NCI-H2081 treated with DMSO at 0.1 percent for 48 hours (cell line): Measurements from ENCODE around the gene ACR.

Experiments used
- DNase-seq: peaks from one replicate; lab custom pipeline; 2025; lab: John Stamatoyannopoulos, UW

ACR gene

GRCh38 chr22:50717709-50718351 lies 20.2 kb upstream of the ACR start:
- DNase-seq: no peak

- DNase-seq: no peak
These were observed 19.7 kb upstream of the ACR start for GRCh38 chr22:50718352-50718709.

- DNase-seq: no peak
These were observed 18.1 kb upstream of the ACR start for GRCh38 chr22:50719814-50720300.

DNA sequence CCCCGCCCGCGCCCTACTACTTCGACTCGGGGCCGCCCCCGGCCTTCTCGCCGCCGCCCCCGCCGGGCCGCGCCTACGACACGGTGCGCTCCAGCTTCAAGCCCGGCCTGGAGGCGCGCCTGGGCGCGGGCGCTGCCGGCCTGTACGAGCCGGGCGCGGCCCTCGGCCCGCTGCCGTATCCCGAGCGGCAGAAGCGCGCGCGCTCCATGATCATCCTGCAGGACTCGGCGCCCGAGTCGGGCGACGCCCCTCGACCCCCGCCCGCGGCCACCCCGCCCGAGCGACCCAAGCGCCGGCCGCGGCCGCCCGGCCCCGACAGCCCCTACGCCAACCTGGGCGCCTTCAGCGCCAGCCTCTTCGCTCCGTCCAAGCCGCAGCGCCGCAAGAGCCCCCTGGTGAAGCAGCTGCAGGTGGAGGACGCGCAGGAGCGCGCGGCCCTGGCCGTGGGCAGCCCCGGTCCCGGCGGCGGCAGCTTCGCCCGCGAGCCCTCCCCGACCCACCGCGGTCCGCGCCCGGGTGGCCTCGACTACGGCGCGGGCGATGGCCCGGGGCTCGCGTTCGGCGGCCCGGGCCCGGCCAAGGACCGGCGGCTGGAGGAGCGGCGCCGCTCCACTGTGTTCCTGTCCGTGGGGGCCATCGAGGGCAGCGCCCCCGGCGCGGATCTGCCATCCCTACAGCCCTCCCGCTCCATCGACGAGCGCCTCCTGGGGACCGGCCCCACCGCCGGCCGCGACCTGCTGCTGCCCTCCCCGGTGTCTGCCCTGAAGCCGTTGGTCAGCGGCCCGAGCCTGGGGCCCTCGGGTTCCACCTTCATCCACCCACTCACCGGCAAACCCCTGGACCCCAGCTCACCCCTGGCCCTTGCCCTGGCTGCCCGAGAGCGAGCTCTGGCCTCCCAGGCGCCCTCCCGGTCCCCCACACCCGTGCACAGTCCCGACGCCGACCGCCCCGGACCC lies 17.4 kb upstream of the ACR start:
- no peak for DNase-seq

DNA sequence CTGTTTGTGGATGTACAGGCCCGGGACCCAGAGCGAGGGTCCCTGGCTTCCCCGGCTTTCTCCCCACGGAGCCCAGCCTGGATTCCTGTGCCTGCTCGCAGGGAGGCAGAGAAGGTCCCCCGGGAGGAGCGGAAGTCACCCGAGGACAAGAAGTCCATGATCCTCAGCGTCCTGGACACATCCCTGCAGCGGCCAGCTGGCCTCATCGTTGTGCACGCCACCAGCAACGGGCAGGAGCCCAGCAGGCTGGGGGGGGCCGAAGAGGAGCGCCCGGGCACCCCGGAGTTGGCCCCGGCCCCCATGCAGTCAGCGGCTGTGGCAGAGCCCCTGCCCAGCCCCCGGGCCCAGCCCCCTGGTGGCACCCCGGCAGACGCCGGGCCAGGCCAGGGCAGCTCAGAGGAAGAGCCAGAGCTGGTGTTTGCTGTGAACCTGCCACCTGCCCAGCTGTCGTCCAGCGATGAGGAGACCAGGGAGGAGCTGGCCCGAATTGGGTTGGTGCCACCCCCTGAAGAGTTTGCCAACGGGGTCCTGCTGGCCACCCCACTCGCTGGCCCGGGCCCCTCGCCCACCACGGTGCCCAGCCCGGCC lies 16.7 kb upstream of the ACR start:
- no peak for DNase-seq

DNA sequence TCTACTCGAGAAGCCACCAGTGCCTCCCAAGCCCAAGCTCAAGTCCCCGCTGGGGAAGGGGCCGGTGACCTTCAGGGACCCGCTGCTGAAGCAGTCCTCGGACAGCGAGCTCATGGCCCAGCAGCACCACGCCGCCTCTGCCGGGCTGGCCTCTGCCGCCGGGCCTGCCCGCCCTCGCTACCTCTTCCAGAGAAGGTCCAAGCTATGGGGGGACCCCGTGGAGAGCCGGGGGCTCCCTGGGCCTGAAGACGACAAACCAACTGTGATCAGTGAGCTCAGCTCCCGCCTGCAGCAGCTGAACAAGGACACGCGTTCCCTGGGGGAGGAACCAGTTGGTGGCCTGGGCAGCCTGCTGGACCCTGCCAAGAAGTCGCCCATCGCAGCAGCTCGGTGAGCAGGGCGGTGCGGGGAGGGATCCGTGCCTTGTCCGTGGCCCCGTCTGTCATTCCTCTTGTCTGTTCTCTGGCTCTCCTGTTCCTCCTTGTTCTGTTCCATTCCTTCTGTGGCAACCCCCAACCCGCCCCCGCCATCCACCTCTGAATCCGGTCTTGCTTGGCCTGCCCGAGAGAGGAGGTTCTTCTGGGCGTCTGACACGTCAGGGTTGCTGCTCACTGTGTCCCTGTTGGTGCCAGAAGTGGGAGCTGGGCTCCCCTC lies 15.8 kb upstream of the ACR start:
- no peak for DNase-seq

DNA sequence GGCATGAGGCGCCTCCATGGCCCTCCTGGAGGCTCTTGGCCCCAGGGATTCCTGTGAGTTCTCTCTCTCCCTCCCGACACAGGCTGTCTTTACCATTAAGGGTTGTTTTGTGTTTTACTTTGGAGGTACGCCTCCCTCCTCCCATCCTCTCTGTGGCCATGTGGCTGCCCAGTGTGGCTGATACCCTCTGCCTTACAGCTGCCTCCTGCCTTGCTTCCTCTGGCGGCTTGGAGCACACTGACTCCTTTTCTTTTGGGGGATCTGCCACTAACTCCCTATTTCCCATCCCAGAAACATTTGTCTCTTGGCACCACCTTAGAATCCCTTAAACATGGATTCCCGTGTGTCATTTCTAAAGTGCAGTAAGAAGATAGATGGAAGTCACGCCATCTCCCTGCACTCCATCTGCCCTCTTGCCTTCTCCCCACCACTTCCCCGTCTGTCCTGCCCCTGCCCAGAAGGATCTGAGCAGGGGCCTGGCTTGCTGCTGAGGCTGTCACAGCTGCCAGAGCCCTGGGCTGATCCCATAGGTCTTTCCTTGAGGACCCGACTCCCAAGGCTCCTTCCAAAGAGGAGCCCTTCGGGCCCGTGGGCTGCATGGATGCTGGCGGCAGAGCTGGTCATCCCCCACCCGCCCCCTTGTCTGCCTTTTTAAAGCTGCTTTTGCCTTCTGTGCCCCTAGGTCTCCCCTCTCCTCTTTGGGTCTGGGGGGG lies 15.1 kb upstream of the ACR start:
- no peak for DNase-seq

DNA sequence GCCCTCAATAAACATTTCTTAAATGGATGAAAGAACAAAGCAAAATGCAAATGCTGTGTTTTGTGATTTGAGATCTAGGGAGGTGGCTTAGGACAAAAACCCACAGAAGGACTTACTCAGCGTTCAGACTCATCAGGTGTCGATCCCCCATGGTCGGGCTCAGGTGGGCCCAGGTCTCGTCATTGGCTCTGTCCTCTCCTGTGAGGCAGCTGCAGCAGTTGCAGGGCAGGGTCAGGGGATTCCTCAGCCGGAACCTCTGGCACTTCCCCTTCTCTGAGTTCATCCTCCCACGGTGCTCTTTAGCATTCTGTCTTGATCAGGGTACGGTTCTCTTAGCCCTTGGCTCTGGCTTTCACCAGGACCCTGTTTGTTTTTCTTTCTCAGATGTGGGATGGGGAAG lies 14.0 kb upstream of the ACR start:
- DNase-seq: no peak

DNA sequence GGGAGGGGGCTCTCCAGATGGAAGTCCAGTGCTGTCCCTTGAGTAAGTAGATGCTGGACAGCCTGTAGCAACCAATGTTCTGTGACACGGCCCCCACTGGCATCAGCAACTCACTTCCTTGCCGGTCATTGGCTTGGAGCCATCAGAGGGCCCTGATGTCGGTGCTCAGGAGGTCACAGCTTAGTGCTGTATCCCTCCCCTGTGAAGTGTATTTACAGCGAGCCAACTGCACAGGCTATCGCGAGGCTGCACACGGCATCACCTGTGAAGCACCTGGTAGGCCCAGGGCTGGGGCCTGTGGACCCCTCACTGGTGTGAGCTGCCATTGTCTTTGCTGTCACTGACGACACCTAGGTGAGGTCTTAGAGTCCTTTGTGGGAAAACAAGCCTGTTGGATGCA lies 13.4 kb upstream of the ACR start:
- DNase-seq: no peak

DNA sequence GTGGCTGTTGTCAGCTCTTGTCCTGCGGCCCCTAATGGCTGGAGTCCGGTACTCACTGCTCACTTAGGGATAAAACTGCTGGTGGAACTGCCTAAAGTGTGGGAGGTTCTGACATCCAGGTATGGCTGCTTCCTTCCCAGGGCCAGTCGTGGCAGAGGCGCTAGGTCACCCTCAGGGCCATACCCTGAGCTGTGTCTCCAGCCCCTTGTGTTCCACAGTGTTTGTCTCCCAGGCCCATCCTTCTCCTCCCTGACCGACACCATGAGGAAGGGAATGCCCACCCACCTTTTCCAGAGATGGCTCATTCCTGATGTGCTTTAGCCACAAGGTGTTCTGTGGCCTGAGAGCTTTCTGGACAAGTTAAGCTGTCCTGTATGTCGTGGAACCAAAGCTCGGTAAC lies 12.4 kb upstream of the ACR start:
- DNase-seq: no peak

DNA sequence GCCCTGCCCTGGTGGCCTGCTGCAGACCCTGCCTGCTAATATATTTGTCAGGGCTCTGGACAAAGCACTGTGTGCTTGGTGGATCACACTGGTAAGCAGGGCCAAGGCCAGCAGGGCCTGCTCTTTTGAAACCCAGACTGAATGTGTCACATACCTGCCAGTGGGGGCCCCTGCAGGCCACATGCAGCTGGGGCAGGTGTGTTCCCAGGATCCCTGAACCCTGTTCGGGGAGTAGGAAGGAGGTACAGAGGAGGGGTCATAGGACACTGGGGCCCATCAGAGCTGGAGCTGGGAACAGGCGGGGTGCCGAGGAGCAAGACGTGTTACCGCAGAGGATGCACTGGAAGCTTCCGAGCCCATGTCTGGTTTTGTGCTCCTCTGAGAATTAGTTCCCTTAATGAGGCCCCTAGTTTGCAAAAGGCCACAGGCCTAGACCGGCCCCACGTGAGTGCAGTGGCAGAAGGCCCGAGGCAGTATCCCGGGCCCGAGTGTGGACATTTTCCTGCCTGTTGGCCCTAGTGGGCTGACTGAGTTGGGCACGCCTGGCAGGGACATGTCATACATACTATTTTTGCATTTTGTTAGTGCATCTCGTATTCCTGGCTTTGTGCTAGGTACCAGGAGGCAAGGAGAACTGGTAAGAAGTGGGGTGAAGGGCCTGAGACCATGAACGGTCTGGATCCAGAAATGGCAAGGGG lies 11.2 kb upstream of the ACR start:
- no peak for DNase-seq

- no peak for DNase-seq
These were observed 10.1 kb upstream of the ACR start for GRCh38 chr22:50727678-50728522.

- DNase-seq: no peak
These were observed 9.5 kb upstream of the ACR start for GRCh38 chr22:50728523-50728931.

DNA sequence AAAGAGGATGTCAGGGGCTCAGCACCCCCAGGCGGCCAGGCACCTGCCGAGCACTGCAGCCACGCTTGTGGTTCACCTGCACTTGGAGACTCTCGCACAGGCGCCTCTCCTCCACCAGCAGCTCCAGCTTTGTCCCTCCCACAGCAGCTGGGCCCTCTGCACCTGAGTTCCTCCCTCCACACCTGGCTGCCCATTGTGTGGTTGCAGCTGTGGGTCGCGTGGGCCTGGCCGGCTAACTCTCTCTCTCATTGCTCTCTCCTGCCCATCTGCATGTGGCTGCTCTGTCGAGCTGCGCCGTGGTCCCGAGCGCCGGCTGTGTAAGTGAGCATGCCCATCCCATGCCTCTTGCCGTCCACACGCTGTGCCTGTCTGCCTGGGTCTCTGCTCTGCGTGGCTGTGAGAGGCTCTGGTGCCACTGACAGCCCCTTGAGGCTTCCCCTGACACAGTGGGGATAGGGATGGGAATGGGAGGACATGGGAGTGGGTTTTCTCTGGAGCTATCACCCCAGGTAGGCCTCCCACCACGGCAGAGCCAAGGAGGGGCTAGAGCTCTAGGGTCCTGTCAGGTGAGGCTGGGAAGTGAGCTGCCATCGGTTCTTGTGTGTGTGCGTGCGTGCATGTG lies 8.5 kb upstream of the ACR start:
- no peak for DNase-seq

- DNase-seq: no peak
These were observed 7.8 kb upstream of the ACR start for GRCh38 chr22:50730013-50730891.

DNA sequence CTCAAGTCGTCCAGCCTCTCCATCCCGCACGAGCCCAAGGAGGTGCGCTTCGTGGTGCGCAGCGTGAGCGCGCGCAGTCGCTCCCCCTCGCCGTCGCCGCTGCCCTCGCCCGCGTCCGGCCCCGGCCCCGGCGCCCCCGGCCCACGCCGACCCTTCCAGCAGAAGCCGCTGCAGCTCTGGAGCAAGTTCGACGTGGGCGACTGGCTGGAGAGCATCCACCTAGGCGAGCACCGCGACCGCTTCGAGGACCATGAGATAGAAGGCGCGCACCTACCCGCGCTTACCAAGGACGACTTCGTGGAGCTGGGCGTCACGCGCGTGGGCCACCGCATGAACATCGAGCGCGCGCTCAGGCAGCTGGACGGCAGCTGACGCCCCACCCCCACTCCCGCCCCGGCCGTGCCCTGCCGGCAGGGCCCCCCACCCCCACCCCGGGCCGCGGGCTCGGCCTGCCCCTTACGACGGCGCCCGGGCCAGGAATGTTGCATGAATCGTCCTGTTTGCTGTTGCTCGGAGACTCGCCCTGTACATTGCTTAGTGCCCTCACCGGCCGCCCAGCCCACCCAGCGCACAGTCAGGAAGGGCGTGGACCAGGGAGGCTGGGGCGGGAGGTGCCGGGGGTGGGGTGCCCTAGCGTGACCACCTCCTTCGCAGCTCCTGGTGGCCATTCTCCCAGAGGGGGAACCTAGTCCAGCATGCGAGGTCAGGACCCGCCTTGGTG lies 6.9 kb upstream of the ACR start:
- no peak for DNase-seq

GRCh38 chr22:50731811-50732624 lies 6.0 kb upstream of the ACR start:
- no peak for DNase-seq
